ENCODE data around the gene ATG9B.

DNA sequence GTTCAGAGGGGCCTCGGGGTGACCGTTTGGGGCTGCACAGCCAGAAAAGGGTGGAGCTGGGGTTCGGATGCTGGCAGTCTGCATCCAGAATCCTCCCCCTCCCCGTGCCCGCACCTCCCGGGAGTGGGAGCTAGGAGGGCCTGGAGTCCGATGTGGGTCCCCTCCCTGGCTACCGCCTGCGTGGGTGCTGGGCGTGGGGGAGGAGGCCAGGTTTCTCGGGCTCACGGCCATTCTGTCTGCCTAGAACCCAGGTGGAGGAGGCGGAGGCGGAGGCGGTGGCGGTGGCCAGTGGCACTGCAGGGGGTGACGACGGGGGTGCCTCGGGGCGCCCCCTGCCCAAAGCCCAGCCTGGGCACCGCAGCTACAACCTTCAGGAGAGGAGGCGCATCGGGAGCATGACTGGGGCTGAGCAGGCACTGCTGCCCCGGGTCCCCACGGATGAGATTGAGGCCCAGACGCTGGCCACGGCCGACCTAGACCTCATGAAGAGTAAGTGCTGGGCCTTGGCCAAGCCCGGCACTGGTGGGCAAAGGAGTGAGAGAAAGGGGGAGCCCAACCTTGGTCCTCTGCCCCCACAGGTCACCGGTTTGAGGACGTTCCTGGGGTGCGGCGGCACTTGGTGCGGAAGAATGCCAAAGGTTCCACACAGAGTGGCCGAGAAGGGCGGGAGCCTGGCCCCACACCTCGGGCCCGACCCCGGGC is 42.1 kb upstream of the ATG9B start:
- no peak for TF ChIP-seq TAF1 (IDR thresholded peaks at IDR 0.05; ENCODE audit: borderline replicate concordance, low read depth, low read length)
- no peak for TF ChIP-seq POLR2A (IDR thresholded peaks at IDR 0.05; ENCODE audit: low read depth, low read length)
- TF ChIP-seq POLR2AphosphoS5 (IDR thresholded peaks at IDR 0.05; ENCODE audit: low read depth, low read length) = no peak
